ENCODE measurements around the gene RELB. TPM values are rescaled to one million over a fixed set of nuclear protein-coding genes. Genes with fewer than 3 reads are reported as not detected.

The RELB gene
- total RNA-seq, 1 donor from 2014 or later: 28.3 TPM

DNA sequence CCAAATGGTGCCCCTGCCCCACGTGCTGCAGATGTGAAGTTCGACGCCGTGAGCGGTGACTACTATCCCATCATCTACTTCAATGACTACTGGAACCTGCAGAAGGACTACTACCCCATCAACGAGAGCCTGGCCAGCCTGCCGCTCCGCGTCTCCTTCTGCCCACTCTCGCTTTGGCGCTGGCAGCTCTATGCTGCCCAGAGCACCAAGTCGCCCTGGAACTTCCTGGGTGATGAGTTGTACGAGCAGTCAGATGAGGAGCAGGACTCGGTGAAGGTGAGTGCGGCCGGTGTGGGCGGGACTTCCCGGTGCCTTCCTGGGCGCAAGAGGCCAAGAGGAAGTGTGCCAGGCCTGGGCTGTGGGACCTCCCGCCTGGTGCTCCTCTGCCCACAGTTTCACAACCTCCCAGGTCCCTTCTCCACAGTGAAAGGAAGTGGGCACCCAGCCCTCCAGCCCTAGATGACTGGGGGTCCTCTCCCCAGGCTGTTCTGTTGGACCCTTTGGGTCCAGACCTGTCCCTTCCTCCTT is 14.1 kb upstream of the RELB start:
- H3K4me3 ChIP-seq (ENCODE audit: low read depth, low read length): no peak overlapping the region
- no peak for DNase-seq (ENCODE audit: low read depth)
- TF ChIP-seq, protein P1, sequence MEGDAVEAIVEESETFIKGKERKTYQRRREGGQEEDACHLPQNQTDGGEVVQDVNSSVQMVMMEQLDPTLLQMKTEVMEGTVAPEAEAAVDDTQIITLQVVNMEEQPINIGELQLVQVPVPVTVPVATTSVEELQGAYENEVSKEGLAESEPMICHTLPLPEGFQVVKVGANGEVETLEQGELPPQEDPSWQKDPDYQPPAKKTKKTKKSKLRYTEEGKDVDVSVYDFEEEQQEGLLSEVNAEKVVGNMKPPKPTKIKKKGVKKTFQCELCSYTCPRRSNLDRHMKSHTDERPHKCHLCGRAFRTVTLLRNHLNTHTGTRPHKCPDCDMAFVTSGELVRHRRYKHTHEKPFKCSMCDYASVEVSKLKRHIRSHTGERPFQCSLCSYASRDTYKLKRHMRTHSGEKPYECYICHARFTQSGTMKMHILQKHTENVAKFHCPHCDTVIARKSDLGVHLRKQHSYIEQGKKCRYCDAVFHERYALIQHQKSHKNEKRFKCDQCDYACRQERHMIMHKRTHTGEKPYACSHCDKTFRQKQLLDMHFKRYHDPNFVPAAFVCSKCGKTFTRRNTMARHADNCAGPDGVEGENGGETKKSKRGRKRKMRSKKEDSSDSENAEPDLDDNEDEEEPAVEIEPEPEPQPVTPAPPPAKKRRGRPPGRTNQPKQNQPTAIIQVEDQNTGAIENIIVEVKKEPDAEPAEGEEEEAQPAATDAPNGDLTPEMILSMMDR (conservative IDR thresholded peaks at IDR 0.05; ENCODE audit: low read depth, low read length): no peak

DNA sequence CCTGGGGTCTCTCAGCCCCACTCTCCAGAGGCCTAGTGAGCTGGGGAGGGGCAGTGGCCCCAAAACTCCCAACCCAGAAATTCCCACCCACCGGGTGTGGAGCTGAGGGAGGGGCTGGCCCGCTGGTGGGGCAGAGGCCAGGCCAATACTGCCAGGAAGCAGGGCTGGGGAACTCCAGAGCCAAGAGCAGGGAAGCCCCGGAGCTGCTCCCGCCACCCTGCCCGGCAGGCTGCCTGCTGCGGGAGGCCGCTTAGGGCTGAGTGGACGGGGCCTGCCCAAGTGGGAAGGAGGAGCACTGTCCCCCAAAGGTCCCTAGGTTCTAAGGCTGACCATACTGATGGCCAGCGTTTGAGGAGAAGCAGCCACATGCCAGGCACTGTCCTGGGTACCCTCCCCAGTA is 13.0 kb upstream of the RELB start:
- TF ChIP-seq, protein P1 (conservative IDR thresholded peaks at IDR 0.05; ENCODE audit: low read depth, low read length): no peak
- no peak overlapping the region for H3K4me3 ChIP-seq (ENCODE audit: low read depth, low read length)
- no peak for DNase-seq (ENCODE audit: low read depth)

DNA sequence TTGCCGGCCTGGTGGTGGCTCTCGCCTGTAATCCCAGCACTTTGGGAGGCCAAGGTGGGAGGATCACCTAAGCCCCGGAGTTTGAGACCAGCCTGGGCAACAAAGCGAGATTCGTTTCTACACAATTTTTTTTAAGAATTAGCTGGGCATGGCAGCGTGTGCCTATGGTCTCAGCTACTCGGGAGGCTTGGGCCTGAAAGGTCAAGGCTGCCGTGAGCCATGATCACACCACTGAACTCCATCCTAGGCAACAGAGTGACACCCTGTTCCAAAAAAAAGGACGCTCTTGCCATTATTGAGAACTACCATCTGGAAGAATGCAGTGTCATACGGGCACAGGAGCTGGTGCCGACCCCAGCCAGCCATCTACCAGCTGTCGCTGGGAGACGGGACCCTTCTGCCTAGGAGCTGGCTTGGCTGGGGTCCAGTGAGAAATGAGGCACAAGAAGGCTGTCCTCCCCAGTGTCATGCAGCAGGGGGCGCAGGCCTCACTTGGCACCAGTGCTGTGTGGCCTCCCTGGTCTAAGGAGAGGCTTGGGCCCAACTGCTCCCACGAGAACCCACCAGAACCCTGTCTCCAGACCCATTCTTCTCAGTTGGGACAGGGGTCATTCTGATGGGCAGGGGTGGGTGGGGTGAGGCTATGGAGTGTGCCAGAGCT is 12.2 kb upstream of the RELB start:
- no peak overlapping the region for H3K4me3 ChIP-seq (ENCODE audit: low read depth, low read length)
- no peak for DNase-seq (ENCODE audit: low read depth)
- TF ChIP-seq, protein P1 (conservative IDR thresholded peaks at IDR 0.05; ENCODE audit: low read depth, low read length): peak; percentile 69

DNA sequence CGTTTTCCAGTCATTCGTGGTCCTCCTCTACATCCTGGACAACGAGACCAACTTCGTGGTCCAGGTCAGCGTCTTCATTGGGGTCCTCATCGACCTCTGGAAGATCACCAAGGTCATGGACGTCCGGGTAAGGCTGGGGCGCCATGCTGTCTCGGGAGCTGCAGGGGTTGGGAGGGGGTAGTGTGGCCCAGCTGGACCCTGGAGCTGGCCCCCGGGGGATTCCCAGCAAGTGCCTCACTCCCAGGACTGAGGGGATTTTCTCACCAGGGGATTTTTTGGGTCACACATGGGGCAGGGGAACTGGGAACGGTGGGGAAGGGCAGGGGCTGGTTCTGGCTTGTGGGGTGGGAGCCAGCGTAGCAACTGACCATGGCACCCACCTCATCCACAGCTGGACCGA is 10.8 kb upstream of the RELB start:
- H3K4me3 ChIP-seq (ENCODE audit: low read depth, low read length): no peak overlapping the region

DNA sequence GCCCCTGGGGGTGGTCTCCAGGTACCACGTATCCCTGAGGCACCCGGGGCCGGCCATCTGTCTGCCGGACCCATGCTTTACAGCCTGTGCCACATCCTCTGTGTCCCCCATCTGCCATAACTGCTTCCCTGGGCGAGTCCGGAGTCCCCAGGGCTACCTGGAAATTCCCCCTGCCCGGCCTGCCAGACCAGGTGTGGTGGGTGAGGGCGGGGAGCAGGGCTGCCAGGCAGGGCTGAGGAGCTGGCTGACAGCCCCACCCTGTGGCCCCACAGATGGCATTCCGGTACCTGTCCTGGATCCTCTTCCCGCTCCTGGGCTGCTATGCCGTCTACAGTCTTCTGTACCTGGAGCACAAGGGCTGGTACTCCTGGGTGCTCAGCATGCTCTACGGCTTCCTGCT is 10.3 kb upstream of the RELB start:
- no peak overlapping the region for H3K4me3 ChIP-seq (ENCODE audit: low read depth, low read length)
- TF ChIP-seq, protein P1 (conservative IDR thresholded peaks at IDR 0.05; ENCODE audit: low read depth, low read length): no peak
- DNase-seq (ENCODE audit: low read depth): no peak

More for the DNA sequence above, 10.8 kb upstream of the RELB start:
- TF ChIP-seq, protein P1 (conservative IDR thresholded peaks at IDR 0.05; ENCODE audit: low read depth, low read length): no peak
- no peak for DNase-seq (ENCODE audit: low read depth)

DNA sequence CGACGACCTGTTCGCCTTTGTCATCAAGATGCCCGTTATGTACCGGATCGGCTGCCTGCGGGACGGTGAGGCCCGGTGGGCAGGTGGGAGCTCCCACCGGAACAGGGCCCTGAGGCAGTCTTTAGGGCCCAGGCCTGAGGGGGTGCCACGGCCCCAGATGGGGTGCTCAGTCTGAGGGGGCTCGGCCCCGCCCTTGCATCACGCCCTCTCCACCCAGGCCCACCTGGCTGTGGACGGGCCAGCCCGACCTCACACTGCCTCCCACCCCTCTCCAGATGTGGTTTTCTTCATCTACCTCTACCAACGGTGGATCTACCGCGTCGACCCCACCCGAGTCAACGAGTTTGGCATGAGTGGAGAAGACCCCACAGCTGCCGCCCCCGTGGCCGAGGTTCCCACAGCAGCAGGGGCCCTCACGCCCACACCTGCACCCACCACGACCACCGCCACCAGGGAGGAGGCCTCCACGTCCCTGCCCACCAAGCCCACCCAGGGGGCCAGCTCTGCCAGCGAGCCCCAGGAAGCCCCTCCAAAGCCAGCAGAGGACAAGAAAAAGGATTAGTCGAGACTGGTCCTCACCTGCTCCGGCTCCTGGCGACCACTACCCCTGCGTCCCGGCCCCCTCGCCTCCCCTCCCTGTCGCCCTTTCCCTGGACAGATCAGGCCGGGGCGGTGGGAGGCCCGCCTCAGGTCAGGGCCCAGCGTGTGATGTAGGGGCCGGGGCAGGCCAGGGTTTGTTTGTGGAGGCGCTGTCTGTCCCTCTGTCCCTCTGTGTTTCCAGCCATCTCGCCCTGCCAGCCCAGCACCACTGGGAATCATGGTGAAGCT is 8.7 kb upstream of the RELB start:
- no peak overlapping the region for H3K4me3 ChIP-seq (ENCODE audit: low read depth, low read length)
- no peak for DNase-seq (ENCODE audit: low read depth)
- TF ChIP-seq, protein P1 (conservative IDR thresholded peaks at IDR 0.05; ENCODE audit: low read depth, low read length): no peak
